Subcutaneous preadipocyte (primary cell): ENCODE measurements around the gene PLCB4. TPM values are rescaled to one million over a fixed set of nuclear protein-coding genes. Genes with fewer than 3 reads are reported as not detected.

Source experiments
- total RNA-seq: library from RNA; depleted of rRNA; stranded (reverse); fragments of >200 nt; gene quantifications from 2 replicates; pipeline ENCODE4 v1.2.3, GENCODE V29; 2012

PLCB4 gene
- total RNA-seq: 0.78 and 1.5 TPM in 2 replicates

GRCh38 chr20:9068841-9069663, at the start of gene PLCB4:
Gene PLCB4 (plus strand): TSS chr20:9069087. CDS start chr20:9307815, 238,728 bp downstream.

GRCh38 chr20:9514461-9515213, 445.8 kb downstream of the PLCB4 start, which contains the start of gene LAMP5:
Gene LAMP5 (plus strand): TSS chr20:9514590. CDS start chr20:9514853, 263 bp downstream.

